Loucy (cell line): ENCODE data around the gene GRIN2A.

Experiments used
- H2AFZ ChIP-seq: fragments of 200-600 bp; sonication (generic); 2 replicates; pipeline ENCODE4 v1.6.0; 2016; ENCODE audit warnings: antibody characterized with exemption, mild to moderate bottlenecking, low read length, moderate library complexity
- H3F3A ChIP-seq: fragments of 200-600 bp; 2 replicates; pipeline ENCODE4 v1.6.0; 2016; ENCODE audit warnings: antibody characterized with exemption, low read depth, mild to moderate bottlenecking
- H3K27me3 ChIP-seq: fragments of 200-600 bp; sonication (generic); 2 replicates; pipeline ENCODE4 v1.6.1; 2014; ENCODE audit warnings: low read length, mild to moderate bottlenecking; ENCODE audit not compliant: insufficient read depth, poor library complexity, severe bottlenecking
- H3K36me3 ChIP-seq: fragments of 200-600 bp; sonication (generic); 2 replicates; pipeline ENCODE4 v1.6.1; 2016; ENCODE audit warnings: low read length; ENCODE audit not compliant: insufficient read depth
- H3K4me1 ChIP-seq: fragments of 200-600 bp; sonication (generic); 2 replicates; pipeline ENCODE4 v1.5.1; 2014; ENCODE audit warnings: low read length, mild to moderate bottlenecking; ENCODE audit not compliant: insufficient read depth, poor library complexity, severe bottlenecking
- H3K4me2 ChIP-seq: fragments of 200-600 bp; sonication (generic); 2 replicates; pipeline ENCODE4 v1.6.0; 2014; ENCODE audit warnings: antibody characterized with exemption, low read length, low read depth, mild to moderate bottlenecking; ENCODE audit not compliant: poor library complexity, severe bottlenecking
- H3K4me3 ChIP-seq: fragments of 200-600 bp; sonication (generic); 2 replicates; pipeline ENCODE4 v1.5.1; 2014; ENCODE audit warnings: low read length, mild to moderate bottlenecking, mixed read lengths; ENCODE audit not compliant: poor library complexity, severe bottlenecking
- H3K79me2 ChIP-seq: fragments of 200-600 bp; sonication (generic); 2 replicates; pipeline ENCODE4 v1.6.1; 2014; ENCODE audit warnings: low read length; ENCODE audit not compliant: insufficient read depth
- H3K9ac ChIP-seq: fragments of 200-600 bp; sonication (generic); 2 replicates; pipeline ENCODE4 v1.6.0; 2014; ENCODE audit warnings: mild to moderate bottlenecking, low read depth, low read length, moderate library complexity; ENCODE audit not compliant: poor library complexity, severe bottlenecking
- H3K9me2 ChIP-seq: fragments of 200-600 bp; sonication (generic); replicated peaks from 2 replicates; pipeline ENCODE4 v1.6.1; 2016; ENCODE audit warnings: low read depth, low read length, mixed read lengths
- H3K9me3 ChIP-seq: fragments of 200-600 bp; sonication (generic); 2 replicates; pipeline ENCODE4 v1.6.1; 2014; ENCODE audit warnings: mild to moderate bottlenecking, antibody characterized with exemption, low read length, low read depth; ENCODE audit not compliant: insufficient read depth
- H4K20me1 ChIP-seq: fragments of 200-600 bp; sonication (generic); 2 replicates; pipeline ENCODE4 v1.6.0; 2014; ENCODE audit warnings: antibody characterized with exemption, low read length, mild to moderate bottlenecking; ENCODE audit not compliant: insufficient read depth, poor library complexity, severe bottlenecking
- EZH2phosphoT487 ChIP-seq: fragments of 200-600 bp; IDR thresholded peaks from 2 replicates; pipeline ENCODE4 v1.6.1; 2018; ENCODE audit warnings: antibody characterized with exemption, mild to moderate bottlenecking, moderate library complexity, borderline replicate concordance
- TF ChIP-seq, protein P1 (sequence below): fragments of 200-600 bp; sonication (generic); conservative IDR thresholded peaks from 2 replicates; pipeline ENCODE4 v1.5.1; 2014; ENCODE audit warnings: mild to moderate bottlenecking, antibody characterized with exemption, low read length

GRIN2A gene

DNA sequence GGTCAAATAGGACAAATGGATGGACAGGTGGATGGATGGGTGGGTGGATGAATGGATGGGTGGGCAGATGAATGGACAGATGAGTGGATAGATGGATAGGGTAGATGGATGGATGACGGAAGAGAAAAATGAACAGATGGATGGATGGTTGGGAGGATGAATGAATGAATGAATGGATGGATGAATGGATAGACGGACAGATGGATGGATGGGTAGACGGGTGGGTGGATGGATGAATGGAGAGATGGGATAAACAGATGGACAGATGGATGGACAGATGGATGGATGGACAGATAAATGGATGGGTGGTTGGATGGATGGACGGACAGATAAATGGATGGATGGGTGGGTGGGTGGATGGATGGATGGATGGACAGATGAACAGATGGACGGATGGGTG is 232.8 kb downstream of the GRIN2A start:
- H3K4me1 ChIP-seq, result no peaks in the 10 kb centered on the region
- no peak overlapping the region for H3K4me3 ChIP-seq
- no peak overlapping the region for H3K4me2 ChIP-seq
- H3K79me2 ChIP-seq, result no peaks in the 10 kb centered on the region
- no peak overlapping the region for H2AFZ ChIP-seq
- TF ChIP-seq, protein P1, sequence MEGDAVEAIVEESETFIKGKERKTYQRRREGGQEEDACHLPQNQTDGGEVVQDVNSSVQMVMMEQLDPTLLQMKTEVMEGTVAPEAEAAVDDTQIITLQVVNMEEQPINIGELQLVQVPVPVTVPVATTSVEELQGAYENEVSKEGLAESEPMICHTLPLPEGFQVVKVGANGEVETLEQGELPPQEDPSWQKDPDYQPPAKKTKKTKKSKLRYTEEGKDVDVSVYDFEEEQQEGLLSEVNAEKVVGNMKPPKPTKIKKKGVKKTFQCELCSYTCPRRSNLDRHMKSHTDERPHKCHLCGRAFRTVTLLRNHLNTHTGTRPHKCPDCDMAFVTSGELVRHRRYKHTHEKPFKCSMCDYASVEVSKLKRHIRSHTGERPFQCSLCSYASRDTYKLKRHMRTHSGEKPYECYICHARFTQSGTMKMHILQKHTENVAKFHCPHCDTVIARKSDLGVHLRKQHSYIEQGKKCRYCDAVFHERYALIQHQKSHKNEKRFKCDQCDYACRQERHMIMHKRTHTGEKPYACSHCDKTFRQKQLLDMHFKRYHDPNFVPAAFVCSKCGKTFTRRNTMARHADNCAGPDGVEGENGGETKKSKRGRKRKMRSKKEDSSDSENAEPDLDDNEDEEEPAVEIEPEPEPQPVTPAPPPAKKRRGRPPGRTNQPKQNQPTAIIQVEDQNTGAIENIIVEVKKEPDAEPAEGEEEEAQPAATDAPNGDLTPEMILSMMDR, result no peak
- TF ChIP-seq EZH2phosphoT487, result no peak
- no peaks in the 10 kb centered on the region for H3K9me2 ChIP-seq
- no peaks in the 10 kb centered on the region for H3K27me3 ChIP-seq
- H3K9ac ChIP-seq, result no peak overlapping the region
- no peaks in the 10 kb centered on the region for H3K9me3 ChIP-seq
- no peaks in the 10 kb centered on the region for H4K20me1 ChIP-seq
- no peaks in the 10 kb centered on the region for H3F3A ChIP-seq
- H3K36me3 ChIP-seq, result no peaks in the 10 kb centered on the region

DNA sequence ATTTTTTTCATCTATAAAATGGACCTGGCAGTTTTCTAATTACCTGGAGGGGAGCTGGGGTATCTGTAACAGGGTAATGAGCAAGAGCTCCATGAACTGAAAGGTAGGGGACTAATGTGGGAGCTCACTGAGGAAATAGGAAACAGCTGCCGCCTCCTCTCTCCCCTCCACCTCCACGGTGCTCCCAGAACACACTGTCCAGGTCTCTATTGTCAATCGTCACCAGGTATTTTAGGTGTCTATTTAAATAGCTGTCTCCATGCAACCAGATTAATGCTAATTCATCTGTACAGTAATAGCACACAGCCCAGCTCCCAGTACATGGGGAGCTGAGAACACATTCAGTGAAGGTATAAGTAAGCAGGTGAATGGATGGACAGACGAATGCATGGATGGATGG is 233.3 kb downstream of the GRIN2A start:
- Histone ChIP-seq H3K4me2 (no peak overlapping the region), H3K79me2 (no peaks in the 10 kb centered on the region), H4K20me1 (no peaks in the 10 kb centered on the region), H3K27me3 (no peaks in the 10 kb centered on the region), H2AFZ (no peak overlapping the region), H3K9me2 (no peaks in the 10 kb centered on the region), H3K4me1 (no peaks in the 10 kb centered on the region), H3K9ac (no peak overlapping the region), H3F3A (no peaks in the 10 kb centered on the region), H3K36me3 (no peaks in the 10 kb centered on the region), H3K9me3 (no peaks in the 10 kb centered on the region), H3K4me3 (no peak overlapping the region)
- TF ChIP-seq EZH2phosphoT487, result no peak
- TF ChIP-seq, protein P1, result no peak

DNA sequence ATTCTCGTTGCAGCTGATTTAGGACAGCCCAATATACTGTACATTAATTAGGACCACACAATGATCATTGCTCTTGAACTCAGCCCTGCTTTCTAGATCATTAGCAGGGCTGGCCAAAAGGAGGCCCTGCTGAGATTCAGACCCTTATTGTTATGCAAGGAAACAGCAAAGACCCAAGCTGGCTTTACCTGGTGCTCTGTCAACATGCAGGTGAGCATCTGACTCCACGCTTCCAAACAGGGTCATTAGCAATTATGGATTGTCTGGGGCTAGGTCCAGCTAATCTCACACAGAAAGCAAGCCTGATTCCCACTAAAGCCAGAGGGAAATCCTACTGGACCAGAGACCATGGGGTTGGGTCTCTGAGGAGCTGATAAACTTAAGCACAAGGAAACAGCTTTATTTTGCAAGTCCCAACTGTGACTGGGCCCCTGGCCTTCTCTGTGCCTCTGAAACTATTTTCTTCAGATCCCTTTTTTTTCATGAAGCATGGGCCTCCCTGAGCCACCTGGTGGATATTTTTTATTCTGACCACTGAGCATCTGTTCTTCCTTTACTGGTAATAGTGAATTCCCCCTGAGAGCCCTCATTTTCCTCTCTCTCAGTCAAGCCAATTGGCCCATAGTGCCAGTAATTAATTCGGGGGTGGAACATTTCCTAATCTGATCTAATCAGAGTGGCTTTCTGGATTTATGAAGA is 236.1 kb downstream of the GRIN2A start:
- Histone ChIP-seq H3F3A (no peaks in the 10 kb centered on the region), H3K9me3 (no peaks in the 10 kb centered on the region), H2AFZ (no peak overlapping the region), H3K27me3 (no peaks in the 10 kb centered on the region), H3K4me2 (no peak overlapping the region), H3K4me3 (no peak overlapping the region), H3K4me1 (no peaks in the 10 kb centered on the region), H3K79me2 (no peaks in the 10 kb centered on the region), H3K9ac (no peak overlapping the region), H3K9me2 (no peaks in the 10 kb centered on the region), H4K20me1 (no peaks in the 10 kb centered on the region), H3K36me3 (no peaks in the 10 kb centered on the region)
- TF ChIP-seq, protein P1, result no peak
- no peak for TF ChIP-seq EZH2phosphoT487
